HFFc6 (cell line): ENCODE results near the gene NDST4. TPM values are rescaled to one million over a fixed set of nuclear protein-coding genes. Genes with fewer than 3 reads are reported as not detected.
A peak's percentile ranks its signal among the peaks of the same experiment; 100 is the strongest.

Source experiments
- DNase-seq: peaks from one replicate; pipeline ENCODE4 v3.0.0-alpha.2; 2018
- H3K27ac Mint-ChIP-seq: 2 replicates; pipeline ENCODE4 v1.8.0; 2020; ENCODE audit warnings: mild to moderate bottlenecking, mixed read lengths
- H3K27me3 Mint-ChIP-seq: 2 replicates; pipeline ENCODE4 v1.8.0; 2021; ENCODE audit warnings: mild to moderate bottlenecking, moderate library complexity, mixed read lengths; ENCODE audit not compliant: insufficient read depth
- H3K36me3 Mint-ChIP-seq: 2 replicates; pipeline ENCODE4 v1.8.0; 2021; ENCODE audit warnings: low read depth, mixed read lengths
- H3K4me1 Mint-ChIP-seq: 2 replicates; pipeline ENCODE4 v1.8.0; 2020; ENCODE audit warnings: low read depth, mixed read lengths
- H3K4me3 Mint-ChIP-seq: 2 replicates; pipeline ENCODE4 v1.8.0; 2020; ENCODE audit warnings: mild to moderate bottlenecking, moderate library complexity, mixed read lengths
- H3K9me3 Mint-ChIP-seq: 2 replicates; pipeline ENCODE4 v1.8.0; 2020; ENCODE audit warnings: mild to moderate bottlenecking, mixed read lengths
- CTCF ChIP-seq: fragments of 200-600 bp; sonication (generic); IDR thresholded peaks from 2 replicates; pipeline ENCODE4 v1.5.0; 2021; ENCODE audit warnings: antibody characterized with exemption, mild to moderate bottlenecking
- long read RNA-seq: library from polyadenylated mRNA; unstranded; transcript quantifications from one replicate; pipeline ENCODE4 v2.0.0, GENCODE V29; 2019
- total RNA-seq, 6 experiments: library from RNA; stranded (reverse); fragmentation: NEBNext Ultra II Directional; extraction: Animal tissue kit (Norgen Biotek cat#: 25700); gene quantifications; 2 replicates in 1 of 6; 3 replicates in 5 of 6; pipeline ENCODE4 v1.2.3, GENCODE V29; 2021

Gene NDST4
- not detected for total RNA-seq
- long read RNA-seq, partial matches to known transcripts: 0 of 1 reads
- long read RNA-seq, other reads (novel, unspliced or antisense): 1 of 1 reads

GRCh38 chr4:115113506-115114106 is at the start of gene NDST4:
TSS of gene NDST4 (minus strand) at chr4:115113620. CDS start at chr4:115077036, 36,584 bp downstream.
- no peaks in the 10 kb centered on the region for H3K4me1 Mint-ChIP-seq
- H3K27ac Mint-ChIP-seq: no peak within 1 kb of the TSS
- TF ChIP-seq CTCF: no peak
- no peaks in the 10 kb centered on the region for H3K36me3 Mint-ChIP-seq
- H3K9me3 Mint-ChIP-seq: no peaks in the 10 kb centered on the region
- DNase-seq: no peak
- no peak within 1 kb of the TSS for H3K4me3 Mint-ChIP-seq
- no peaks in the 10 kb centered on the region for H3K27me3 Mint-ChIP-seq

- peaks cover 11% of the 10 kb centered on the region; the same call in 1 of the 2 replicates for H3K4me1 Mint-ChIP-seq
- no peak for TF ChIP-seq CTCF
- DNase-seq: peak; percentile 17
- H3K27me3 Mint-ChIP-seq: no peaks in the 10 kb centered on the region
- no peak overlapping the region for H3K27ac Mint-ChIP-seq
- H3K9me3 Mint-ChIP-seq: no peaks in the 10 kb centered on the region; the same call in 1 of the 2 replicates
- H3K36me3 Mint-ChIP-seq: no peaks in the 10 kb centered on the region
- H3K4me3 Mint-ChIP-seq: no peak overlapping the region
These were observed 45.7 kb upstream of the NDST4 start for GRCh38 chr4:115159141-115159540.

- DNase-seq: no peak
These were observed 44.9 kb upstream of the NDST4 start for GRCh38 chr4:115158296-115158695.

GRCh38 chr4:115154826-115155225 is 41.4 kb upstream of the NDST4 start:
- TF ChIP-seq CTCF: no peak
- Mint-ChIP-seq H3K4me1 (peaks cover 7% of the 10 kb centered on the region; the same call in 1 of the 2 replicates), H3K4me3 (no peak overlapping the region), H3K27me3 (no peaks in the 10 kb centered on the region), H3K36me3 (no peaks in the 10 kb centered on the region), H3K27ac (no peak overlapping the region), H3K9me3 (no peaks in the 10 kb centered on the region; the same call in 1 of the 2 replicates)
- DNase-seq: peak; percentile 3

More at GRCh38 chr4:115158296-115158695, 44.9 kb upstream of the NDST4 start:
- H3K27me3 Mint-ChIP-seq: no peaks in the 10 kb centered on the region
- no peak overlapping the region for H3K4me3 Mint-ChIP-seq
- peaks cover 11% of the 10 kb centered on the region; the same call in 1 of the 2 replicates for H3K4me1 Mint-ChIP-seq
- no peaks in the 10 kb centered on the region for H3K36me3 Mint-ChIP-seq
- H3K27ac Mint-ChIP-seq: no peak overlapping the region
- no peaks in the 10 kb centered on the region; the same call in 1 of the 2 replicates for H3K9me3 Mint-ChIP-seq
- TF ChIP-seq CTCF: no peak

GRCh38 chr4:115152965-115153364 is 39.5 kb upstream of the NDST4 start:
- no peak for DNase-seq
- TF ChIP-seq CTCF: no peak
- Mint-ChIP-seq H3K4me1 (no peaks in the 10 kb centered on the region), H3K27me3 (no peaks in the 10 kb centered on the region), H3K9me3 (no peaks in the 10 kb centered on the region; the same call in 1 of the 2 replicates), H3K36me3 (no peaks in the 10 kb centered on the region), H3K4me3 (no peak overlapping the region), H3K27ac (no peak overlapping the region)
